ENCODE results near the gene EIF2B2.

The EIF2B2 gene

DNA sequence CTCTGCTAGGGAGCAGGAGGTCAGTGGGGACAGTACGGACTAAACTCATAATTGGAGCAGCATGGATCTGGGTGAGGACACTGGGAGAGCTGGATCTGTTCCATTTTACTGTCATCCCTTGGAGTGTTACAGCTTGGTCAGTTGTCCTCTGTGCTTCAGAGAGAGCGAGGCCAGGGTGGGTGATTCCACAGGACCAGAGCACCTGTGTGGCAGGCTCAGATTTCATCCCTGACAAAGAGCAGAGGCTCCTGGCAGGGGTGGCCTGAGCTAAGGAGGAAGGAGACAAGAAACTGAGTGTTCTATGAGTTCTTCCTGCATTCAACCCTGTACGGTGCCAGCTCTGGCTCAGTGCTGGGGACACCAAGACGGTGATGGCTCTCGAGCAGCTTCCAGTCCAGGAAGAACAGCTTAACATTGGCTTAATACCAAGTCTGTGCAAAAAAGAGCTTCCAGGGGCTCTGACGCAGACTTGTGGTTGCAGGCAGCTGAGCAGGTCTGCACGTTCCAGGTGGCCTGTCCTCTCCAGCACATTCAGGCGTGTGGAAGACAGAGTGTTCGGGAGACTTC, 38.9 kb upstream of the EIF2B2 start:
- no peak overlapping the region for H3K4me3 ChIP-seq (ENCODE audit: low read depth, low read length)
- TF ChIP-seq, protein P1, sequence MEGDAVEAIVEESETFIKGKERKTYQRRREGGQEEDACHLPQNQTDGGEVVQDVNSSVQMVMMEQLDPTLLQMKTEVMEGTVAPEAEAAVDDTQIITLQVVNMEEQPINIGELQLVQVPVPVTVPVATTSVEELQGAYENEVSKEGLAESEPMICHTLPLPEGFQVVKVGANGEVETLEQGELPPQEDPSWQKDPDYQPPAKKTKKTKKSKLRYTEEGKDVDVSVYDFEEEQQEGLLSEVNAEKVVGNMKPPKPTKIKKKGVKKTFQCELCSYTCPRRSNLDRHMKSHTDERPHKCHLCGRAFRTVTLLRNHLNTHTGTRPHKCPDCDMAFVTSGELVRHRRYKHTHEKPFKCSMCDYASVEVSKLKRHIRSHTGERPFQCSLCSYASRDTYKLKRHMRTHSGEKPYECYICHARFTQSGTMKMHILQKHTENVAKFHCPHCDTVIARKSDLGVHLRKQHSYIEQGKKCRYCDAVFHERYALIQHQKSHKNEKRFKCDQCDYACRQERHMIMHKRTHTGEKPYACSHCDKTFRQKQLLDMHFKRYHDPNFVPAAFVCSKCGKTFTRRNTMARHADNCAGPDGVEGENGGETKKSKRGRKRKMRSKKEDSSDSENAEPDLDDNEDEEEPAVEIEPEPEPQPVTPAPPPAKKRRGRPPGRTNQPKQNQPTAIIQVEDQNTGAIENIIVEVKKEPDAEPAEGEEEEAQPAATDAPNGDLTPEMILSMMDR (IDR thresholded peaks at IDR 0.05; ENCODE audit: low read depth, low read length), result no peak

- TF ChIP-seq, protein P1 (IDR thresholded peaks at IDR 0.05; ENCODE audit: low read depth, low read length), result no peak
- H3K4me3 ChIP-seq (ENCODE audit: low read depth, low read length), result no peak overlapping the region
Observed at GRCh38 chr14:74964787-74965485, 37.8 kb upstream of the EIF2B2 start.

- TF ChIP-seq, protein P1 (IDR thresholded peaks at IDR 0.05; ENCODE audit: low read depth, low read length), result no peak
- H3K4me3 ChIP-seq (ENCODE audit: low read depth, low read length), result no peak overlapping the region
Observed at GRCh38 chr14:74965486-74966153, 37.1 kb upstream of the EIF2B2 start.

- TF ChIP-seq, protein P1 (IDR thresholded peaks at IDR 0.05; ENCODE audit: low read depth, low read length), result no peak
- no peak overlapping the region for H3K4me3 ChIP-seq (ENCODE audit: low read depth, low read length)
Observed at GRCh38 chr14:74968811-74969210, 33.9 kb upstream of the EIF2B2 start.

GRCh38 chr14:74973003-74973653, 29.6 kb upstream of the EIF2B2 start:
- no peak overlapping the region for H3K4me3 ChIP-seq (ENCODE audit: low read depth, low read length)
- TF ChIP-seq, protein P1 (IDR thresholded peaks at IDR 0.05; ENCODE audit: low read depth, low read length), result no peak

DNA sequence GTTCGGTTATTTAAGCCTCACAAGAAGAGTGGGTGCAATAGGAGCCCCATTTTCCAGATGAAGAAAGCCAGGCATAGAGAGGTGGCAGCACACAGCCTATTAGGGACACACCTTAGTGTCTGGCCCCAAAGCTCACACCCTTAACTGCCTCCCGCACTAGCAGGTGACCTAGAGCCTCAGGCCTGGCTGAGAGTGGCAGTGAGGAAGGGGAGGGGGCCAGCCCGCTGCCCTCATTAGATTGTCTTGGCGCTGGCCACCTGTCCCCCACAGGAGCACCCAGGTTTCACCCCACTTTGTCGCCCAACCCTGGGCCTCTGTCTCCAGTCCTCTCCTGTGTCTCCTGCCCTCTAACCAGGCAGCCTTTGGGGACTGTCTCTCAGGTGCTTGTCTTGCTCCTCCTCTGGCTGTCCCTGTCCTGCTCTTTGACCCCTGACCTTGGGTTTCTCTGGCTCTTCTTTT, 28.8 kb upstream of the EIF2B2 start:
- H3K4me3 ChIP-seq (ENCODE audit: low read depth, low read length), result no peak overlapping the region
- TF ChIP-seq, protein P1 (IDR thresholded peaks at IDR 0.05; ENCODE audit: low read depth, low read length), result no peak

Data from WI38 (cell line).